Measurements from ENCODE around the gene CMBL. TPM values are rescaled to one million over a fixed set of nuclear protein-coding genes. Genes with fewer than 3 reads are reported as not detected.
"Not testable (repeated sequence)": the region's sequence is repeated elsewhere in the genome, so short reads cannot be mapped to it uniquely, and the experiment has no call there.

CMBL gene
- not detected for polyA plus RNA-seq

DNA sequence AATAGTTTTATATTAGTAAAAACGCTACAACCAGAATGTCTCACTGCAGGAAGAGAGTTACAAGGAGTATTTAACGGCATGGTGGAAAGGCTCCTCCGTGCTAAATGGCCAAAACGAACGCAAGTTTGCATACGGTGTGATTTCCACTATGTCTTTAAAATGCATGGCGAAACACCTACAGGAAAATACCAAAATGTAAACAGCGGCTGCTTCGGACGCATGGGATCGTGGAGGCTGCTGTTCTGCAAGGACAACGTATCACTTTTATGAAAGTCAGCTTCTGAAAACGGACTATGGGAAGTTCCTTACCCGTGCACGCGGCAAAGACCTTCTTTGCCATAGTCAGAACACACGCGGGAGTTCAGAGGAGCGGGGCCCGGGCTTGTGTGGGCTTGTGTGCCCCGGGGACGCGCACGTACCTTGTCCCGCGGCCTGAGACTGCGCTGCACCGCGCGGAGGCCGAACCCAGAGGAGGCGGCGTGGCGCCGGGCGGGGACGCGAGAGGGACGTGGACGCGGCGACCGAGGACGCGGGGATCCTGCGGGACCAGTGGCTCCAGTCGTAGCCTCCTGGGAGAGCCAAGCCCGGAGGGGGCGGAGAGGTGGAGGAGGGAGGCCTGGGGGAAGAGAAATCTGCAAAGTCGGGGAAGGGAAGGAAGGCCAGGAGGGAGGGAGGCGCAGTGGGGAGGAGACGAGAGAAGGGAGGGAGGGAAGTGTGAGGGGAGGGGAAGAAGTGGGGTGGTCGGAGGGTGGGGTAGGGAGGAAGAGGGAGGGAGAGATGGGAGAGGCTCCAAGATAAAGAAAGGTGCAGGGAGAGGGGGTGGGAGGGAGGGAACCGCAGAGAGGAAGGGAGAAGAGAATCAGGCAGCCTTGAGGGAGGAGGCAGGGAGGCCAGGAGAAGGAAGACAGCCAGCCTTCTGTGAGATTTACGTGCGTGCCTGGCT is at the start of gene CMBL:
CMBL (minus strand) TSS at position 697 of the 943 bp plus-strand sequence. CDS start 17,140 bp downstream, outside the sequence.
- peak within 1 kb of the TSS; percentile 50 to 95 (median 86) for H3K4me3 Mint-ChIP-seq
- no peaks in the 10 kb centered on the region for H3K9me3 Mint-ChIP-seq
- peaks cover 0 to 4% (median 4%) of the 10 kb centered on the region in 3 donors for H3K4me1 Mint-ChIP-seq
- H3K27me3 Mint-ChIP-seq: peaks cover 14% of the 10 kb centered on the region
- H3K27ac Mint-ChIP-seq: no peak within 1 kb of the TSS
- peaks cover 2% of the 10 kb centered on the region for H3K36me3 Mint-ChIP-seq

- Mint-ChIP-seq H3K27ac (peak overlapping the region; percentile 98 to 99 (median 99)), H3K9me3 (no peaks in the 10 kb centered on the region), H3K4me1 (peaks cover 37 to 45% (median 41%) of the 10 kb centered on the region in 3 donors), H3K27me3 (no peaks in the 10 kb centered on the region), H3K36me3 (peaks cover 3% of the 10 kb centered on the region), H3K4me3 (peak overlapping the region; percentile 96 to 100 (median 98))
Measured at GRCh38 chr5:10355071-10355889, 47.6 kb upstream of the CMBL start.

- Mint-ChIP-seq H3K36me3 (peaks cover 3% of the 10 kb centered on the region), H3K27ac (peak overlapping the region; percentile 98 to 99 (median 99)), H3K4me3 (peak overlapping the region; percentile 96 to 100 (median 98)), H3K27me3 (no peaks in the 10 kb centered on the region), H3K4me1 (peaks cover 30 to 45% (median 36%) of the 10 kb centered on the region in 3 donors), H3K9me3 (no peaks in the 10 kb centered on the region)
Measured at GRCh38 chr5:10354048-10354872, 46.6 kb upstream of the CMBL start.

- H3K27me3 Mint-ChIP-seq: no peaks in the 10 kb centered on the region
- H3K4me3 Mint-ChIP-seq: peak within 1 kb of the TSS; percentile 96 to 100 (median 98)
- peaks cover 26 to 41% (median 31%) of the 10 kb centered on the region in 3 donors for H3K4me1 Mint-ChIP-seq
- peak within 1 kb of the TSS; percentile 98 to 99 (median 99) for H3K27ac Mint-ChIP-seq
- no peaks in the 10 kb centered on the region for H3K9me3 Mint-ChIP-seq
- H3K36me3 Mint-ChIP-seq: peaks cover 3% of the 10 kb centered on the region
Measured at GRCh38 chr5:10353241-10354047, 45.7 kb upstream of the CMBL start, which contains the start of gene MARCHF6. MARCHF6 (plus strand) TSS chr5:10353695; CDS start chr5:10353899, 204 bp downstream.

DNA sequence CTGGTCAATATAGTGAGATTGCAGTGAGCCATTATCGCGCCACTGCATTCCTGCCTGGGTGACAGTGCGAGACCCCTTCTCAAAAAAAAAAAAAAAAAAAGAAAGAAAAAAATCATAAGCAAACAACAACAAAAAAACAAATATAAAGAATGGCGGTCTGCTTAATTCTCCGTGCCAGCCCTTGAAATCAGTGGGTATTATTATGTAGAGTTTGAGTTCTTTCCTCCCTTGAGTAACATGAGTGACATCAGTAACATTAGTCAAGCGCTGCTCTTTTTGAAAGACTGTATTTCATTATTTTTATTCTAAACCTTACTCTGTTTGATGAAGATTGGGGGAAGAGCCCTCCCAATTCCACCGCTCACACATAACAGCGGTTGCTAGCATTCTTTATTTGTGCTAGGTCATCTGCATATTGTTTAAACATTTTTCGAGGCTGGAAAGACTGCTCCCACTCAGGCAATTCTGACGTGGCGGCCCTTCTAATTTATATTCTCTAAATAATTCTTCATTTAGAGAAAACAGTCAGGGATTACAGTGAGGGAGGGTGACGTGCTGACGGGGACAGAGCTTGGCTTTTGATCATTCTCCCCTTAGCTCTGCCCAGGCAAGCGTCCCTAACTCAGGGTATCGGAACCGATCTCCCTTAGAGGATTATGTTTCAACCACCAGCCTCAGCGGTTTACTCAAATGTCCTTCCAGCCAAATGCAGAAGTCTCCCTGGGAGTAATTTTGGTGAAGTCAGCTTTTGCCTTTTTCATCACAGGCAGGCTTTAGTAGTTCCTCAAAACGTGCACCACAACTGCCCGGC is 44.9 kb upstream of the CMBL start:
- Mint-ChIP-seq H3K9me3 (no peaks in the 10 kb centered on the region), H3K27ac (peak overlapping the region; percentile 97 to 99 (median 98)), H3K27me3 (no peaks in the 10 kb centered on the region), H3K36me3 (peaks cover 1% of the 10 kb centered on the region), H3K4me1 (peaks cover 21 to 34% (median 26%) of the 10 kb centered on the region in 3 donors), H3K4me3 (peak overlapping the region; percentile 87 to 99 (median 96))

- peak overlapping the region; percentile 45 to 98 (median 97) for H3K27ac Mint-ChIP-seq
- no peaks in the 10 kb centered on the region for H3K9me3 Mint-ChIP-seq
- peaks cover 15 to 31% (median 19%) of the 10 kb centered on the region in 3 donors for H3K4me1 Mint-ChIP-seq
- H3K27me3 Mint-ChIP-seq: no peaks in the 10 kb centered on the region
- peaks cover 1% of the 10 kb centered on the region for H3K36me3 Mint-ChIP-seq
- H3K4me3 Mint-ChIP-seq: peak overlapping the region; percentile 9 to 99 (median 85)
Measured at GRCh38 chr5:10351919-10352318, 44.2 kb upstream of the CMBL start.

GRCh38 chr5:10351199-10351905 is 43.6 kb upstream of the CMBL start:
- H3K27me3 Mint-ChIP-seq: no peaks in the 10 kb centered on the region
- H3K9me3 Mint-ChIP-seq: no peaks in the 10 kb centered on the region
- H3K27ac Mint-ChIP-seq: peak overlapping the region in 1 of 3 donors; percentile 4
- H3K4me3 Mint-ChIP-seq: peak overlapping the region in 1 of 4 donors; percentile 99
- H3K36me3 Mint-ChIP-seq: peaks cover 1% of the 10 kb centered on the region
- H3K4me1 Mint-ChIP-seq: peaks cover 12 to 27% (median 15%) of the 10 kb centered on the region in 3 donors

GRCh38 chr5:10348258-10348657 is 40.6 kb upstream of the CMBL start:
- Mint-ChIP-seq H3K27ac (peak overlapping the region in 1 of 3 donors; percentile 18), H3K9me3 (no peaks in the 10 kb centered on the region), H3K4me3 (peak overlapping the region in 1 of 4 donors; percentile 32), H3K36me3 (no peaks in the 10 kb centered on the region), H3K4me1 (peaks cover 4 to 10% (median 8%) of the 10 kb centered on the region in 3 donors), H3K27me3 (no peaks in the 10 kb centered on the region)

DNA sequence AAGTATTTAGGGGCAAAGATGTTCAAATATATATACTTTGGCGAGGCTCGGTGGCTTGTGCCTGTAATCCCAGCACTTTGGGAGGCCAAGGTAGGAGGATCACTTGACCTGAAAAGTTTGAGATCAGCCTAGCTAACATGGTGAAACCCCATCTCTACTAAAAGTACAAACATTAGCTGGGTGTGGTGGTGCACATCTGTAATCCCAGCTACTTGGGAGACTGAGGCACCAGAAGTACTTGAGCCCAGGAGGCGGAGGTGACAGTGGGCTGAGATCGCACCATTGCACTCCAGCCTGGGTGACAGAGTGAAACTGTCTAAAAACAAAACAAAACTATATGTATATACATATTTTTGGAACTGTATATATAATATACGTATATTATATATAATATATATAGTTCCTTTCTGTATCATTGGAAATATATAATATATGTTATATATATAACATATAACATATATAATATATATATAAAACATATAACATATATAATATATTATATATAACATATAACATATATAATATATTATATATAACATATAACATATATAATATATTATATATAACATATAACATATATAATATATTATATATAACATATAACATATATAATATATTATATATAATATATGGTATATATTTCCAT is 36.9 kb upstream of the CMBL start:
- not testable (repeated sequence) for H3K4me1 Mint-ChIP-seq, H3K27me3 Mint-ChIP-seq, H3K4me3 Mint-ChIP-seq, H3K36me3 Mint-ChIP-seq, H3K27ac Mint-ChIP-seq, H3K9me3 Mint-ChIP-seq

DNA sequence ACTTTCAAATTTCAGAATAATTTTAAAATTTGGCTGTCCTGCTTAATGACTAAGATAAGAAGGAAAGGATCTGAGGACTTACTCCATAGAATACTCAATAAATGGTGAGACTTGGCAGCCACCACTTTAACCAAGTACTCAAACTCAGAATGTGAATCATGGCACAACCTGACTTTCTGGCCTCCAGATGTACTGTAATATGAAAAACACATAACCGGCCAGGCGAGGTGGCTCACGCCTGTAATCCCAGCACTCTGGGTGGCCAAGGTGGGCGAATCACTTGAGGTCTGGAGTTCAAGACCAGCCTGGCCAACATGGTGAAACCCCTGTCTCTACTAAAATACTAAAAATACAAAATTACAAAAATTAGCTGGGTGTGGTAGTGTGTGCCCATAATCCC is 35.8 kb upstream of the CMBL start:
- no peak overlapping the region for H3K4me3 Mint-ChIP-seq
- no peak overlapping the region for H3K27ac Mint-ChIP-seq
- H3K9me3 Mint-ChIP-seq: no peaks in the 10 kb centered on the region
- no peaks in the 10 kb centered on the region for H3K36me3 Mint-ChIP-seq
- H3K27me3 Mint-ChIP-seq: no peaks in the 10 kb centered on the region
- H3K4me1 Mint-ChIP-seq: no peaks in the 10 kb centered on the region

DNA sequence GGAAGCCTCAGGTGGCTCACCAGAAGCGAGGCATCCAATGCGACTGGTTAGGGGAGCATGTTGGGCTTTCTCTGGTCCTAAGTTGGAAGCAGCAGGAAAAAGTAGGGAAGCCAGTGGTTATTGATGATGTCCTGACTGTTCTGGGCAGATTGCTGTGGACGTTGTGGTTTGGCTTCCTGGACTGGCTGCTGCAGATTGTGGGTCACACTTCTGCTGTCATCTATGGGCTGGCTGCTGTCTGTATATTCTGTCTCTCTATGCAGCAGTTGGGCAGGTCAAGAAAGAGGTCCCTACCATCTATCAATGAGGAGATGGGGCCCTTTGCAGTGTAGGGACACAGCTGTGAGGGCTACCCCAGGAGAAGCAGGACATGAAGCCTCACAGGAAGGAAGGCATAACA is 32.3 kb upstream of the CMBL start:
- no peaks in the 10 kb centered on the region for H3K4me1 Mint-ChIP-seq

More for the DNA sequence above, 32.3 kb upstream of the CMBL start:
- Mint-ChIP-seq H3K27ac (no peak overlapping the region), H3K4me3 (no peak overlapping the region), H3K36me3 (no peaks in the 10 kb centered on the region), H3K9me3 (no peaks in the 10 kb centered on the region), H3K27me3 (peaks cover 1% of the 10 kb centered on the region)

Data from IgD-negative memory B cell (primary cell).